Fibroblast of lung (primary cell): ENCODE data around the gene TEX35. TPM values are rescaled to one million over a fixed set of nuclear protein-coding genes. Genes with fewer than 3 reads are reported as not detected.

Experiments
- DNase-seq, 2 donors: peaks; one replicate each; pipeline versions ENCODE4 v3.0.0 to v3.0.0-alpha.2; 2010; ENCODE audit warnings: low read depth in 2 of 2
- H2AFZ ChIP-seq: 2 replicates; pipeline ENCODE4 v1.5.1; 2012; ENCODE audit warnings: low read length, control low read depth, inconsistent platforms
- H3K27ac ChIP-seq: 2 replicates; pipeline ENCODE4 v1.5.1; 2011; ENCODE audit warnings: low read length, control low read depth; ENCODE audit not compliant: insufficient read depth
- H3K27me3 ChIP-seq: 2 replicates; pipeline ENCODE4 v1.5.1; 2011; ENCODE audit warnings: mild to moderate bottlenecking, low read length; ENCODE audit not compliant: control insufficient read depth, insufficient read depth
- H3K36me3 ChIP-seq: 2 replicates; pipeline ENCODE4 v1.5.1; 2011; ENCODE audit warnings: low read length; ENCODE audit not compliant: control insufficient read depth, insufficient read depth
- H3K4me1 ChIP-seq: 2 replicates; pipeline ENCODE4 v1.5.1; 2011; ENCODE audit warnings: low read length; ENCODE audit not compliant: control insufficient read depth, insufficient read depth; ENCODE audit errors: extremely low read depth
- H3K4me2 ChIP-seq: 2 replicates; pipeline ENCODE4 v1.5.1; 2011; ENCODE audit warnings: low read length, control low read depth; ENCODE audit not compliant: insufficient read depth; ENCODE audit errors: extremely low read depth
- H3K4me3 ChIP-seq, 4 experiments: fragments of 200-600 bp in 1 of 4; sonication (generic) in 1 of 4; replicated peaks in 1 of 4; 2 replicates each; pipeline ENCODE4 v1.5.1; 2011 to 2016; ENCODE audit warnings: low read length in 4 of 4, low read depth in 3 of 4, mild to moderate bottlenecking in 3 of 4, control low read depth in 2 of 4, inconsistent platforms in 1 of 4, mixed read lengths in 1 of 4; ENCODE audit not compliant: insufficient read depth in 1 of 4; ENCODE audit errors: control extremely low read depth in 1 of 4
- H3K79me2 ChIP-seq: 2 replicates; pipeline ENCODE4 v1.5.1; 2012; ENCODE audit warnings: mild to moderate bottlenecking, low read length, inconsistent platforms; ENCODE audit not compliant: control insufficient read depth, insufficient read depth
- H3K9ac ChIP-seq: 2 replicates; pipeline ENCODE4 v1.5.1; 2011; ENCODE audit warnings: mild to moderate bottlenecking, low read length, control low read depth; ENCODE audit not compliant: insufficient read depth
- H3K9me3 ChIP-seq: 2 replicates; pipeline ENCODE4 v1.5.1; 2012; ENCODE audit warnings: low read depth, low read length; ENCODE audit not compliant: control insufficient read depth, insufficient read depth
- H4K20me1 ChIP-seq: 2 replicates; pipeline ENCODE4 v1.5.1; 2011; ENCODE audit warnings: low read length; ENCODE audit not compliant: control insufficient read depth, insufficient read depth; ENCODE audit errors: extremely low read depth
- EZH2 ChIP-seq: IDR thresholded peaks from 2 replicates; pipeline ENCODE4 v1.5.1; 2012; ENCODE audit warnings: low read length, control low read depth, mild to moderate bottlenecking; ENCODE audit errors: missing control alignments
- polyA plus RNA-seq, 2 donors: library from polyadenylated mRNA; depleted of rRNA in 1 of 2; stranded (reverse) in 1 of 2; unstranded in 1 of 2; fragments of >200 nt; gene quantifications; 2 replicates each; pipeline ENCODE4 v1.2.1, GENCODE V29; 2011 to 2012; ENCODE audit warnings: missing spikeins in 1 of 2
- total RNA-seq: library from RNA; depleted of rRNA; stranded (reverse); fragments of >200 nt; gene quantifications from 2 replicates; pipeline ENCODE4 v1.2.1, GENCODE V29; 2014
- TF ChIP-seq, protein P1 (sequence below), 2 donors: IDR thresholded peaks in 1 of 2; conservative IDR thresholded peaks in 1 of 2; 1 replicate in 1 of 2; 2 replicates in 1 of 2; pipeline ENCODE4 v1.5.1; 2011 to 2012; ENCODE audit warnings: low read length in 2 of 2, control low read depth in 1 of 2, inconsistent platforms in 1 of 2, low read depth in 1 of 2, mild to moderate bottlenecking in 1 of 2

The TEX35 gene
- total and polyA plus RNA-seq, 2 donors (not counting 1 experiment from before 2014, with no cell fraction given): 0.24 TPM; not detected in 1

DNA sequence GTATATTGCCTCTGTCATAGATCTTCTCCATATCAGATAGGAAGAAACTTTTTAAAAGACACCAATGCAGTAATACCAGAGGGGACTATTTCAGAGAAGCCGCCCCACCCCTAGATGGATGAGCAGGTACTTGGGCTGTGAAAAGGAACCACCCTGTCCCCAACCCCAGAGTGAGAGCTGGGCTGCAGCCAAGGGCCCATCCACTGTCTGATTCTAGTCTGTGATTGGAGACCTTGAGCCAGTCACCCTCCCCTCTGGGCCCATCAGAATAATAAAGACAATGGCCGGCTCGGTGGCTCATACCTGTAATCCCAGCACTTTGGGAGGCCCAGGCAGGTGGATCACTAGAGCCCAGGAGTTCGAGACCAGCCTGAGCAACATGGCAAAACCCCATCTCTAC, 21.2 kb upstream of the TEX35 start:
- Histone ChIP-seq H3K27me3 (no peaks in the 10 kb centered on the region), H4K20me1 (no peaks in the 10 kb centered on the region), H3K9ac (no peak overlapping the region), H3K4me2 (no peak overlapping the region), H3K4me3 (no peak overlapping the region), H3K9me3 (no peaks in the 10 kb centered on the region), H3K36me3 (no peaks in the 10 kb centered on the region), H3K4me1 (no peaks in the 10 kb centered on the region), H3K27ac (no peak overlapping the region), H2AFZ (no peak overlapping the region), H3K79me2 (no peaks in the 10 kb centered on the region)
- DNase-seq: no peak
- TF ChIP-seq, protein P1, sequence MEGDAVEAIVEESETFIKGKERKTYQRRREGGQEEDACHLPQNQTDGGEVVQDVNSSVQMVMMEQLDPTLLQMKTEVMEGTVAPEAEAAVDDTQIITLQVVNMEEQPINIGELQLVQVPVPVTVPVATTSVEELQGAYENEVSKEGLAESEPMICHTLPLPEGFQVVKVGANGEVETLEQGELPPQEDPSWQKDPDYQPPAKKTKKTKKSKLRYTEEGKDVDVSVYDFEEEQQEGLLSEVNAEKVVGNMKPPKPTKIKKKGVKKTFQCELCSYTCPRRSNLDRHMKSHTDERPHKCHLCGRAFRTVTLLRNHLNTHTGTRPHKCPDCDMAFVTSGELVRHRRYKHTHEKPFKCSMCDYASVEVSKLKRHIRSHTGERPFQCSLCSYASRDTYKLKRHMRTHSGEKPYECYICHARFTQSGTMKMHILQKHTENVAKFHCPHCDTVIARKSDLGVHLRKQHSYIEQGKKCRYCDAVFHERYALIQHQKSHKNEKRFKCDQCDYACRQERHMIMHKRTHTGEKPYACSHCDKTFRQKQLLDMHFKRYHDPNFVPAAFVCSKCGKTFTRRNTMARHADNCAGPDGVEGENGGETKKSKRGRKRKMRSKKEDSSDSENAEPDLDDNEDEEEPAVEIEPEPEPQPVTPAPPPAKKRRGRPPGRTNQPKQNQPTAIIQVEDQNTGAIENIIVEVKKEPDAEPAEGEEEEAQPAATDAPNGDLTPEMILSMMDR (conservative IDR thresholded peaks at IDR 0.05 in 1 of 2, IDR thresholded peaks at IDR 0.05 in 1 of 2; ENCODE audit: low read depth in 1 of 2, low read length in 2 of 2): no peak
- no peak for TF ChIP-seq EZH2

DNA sequence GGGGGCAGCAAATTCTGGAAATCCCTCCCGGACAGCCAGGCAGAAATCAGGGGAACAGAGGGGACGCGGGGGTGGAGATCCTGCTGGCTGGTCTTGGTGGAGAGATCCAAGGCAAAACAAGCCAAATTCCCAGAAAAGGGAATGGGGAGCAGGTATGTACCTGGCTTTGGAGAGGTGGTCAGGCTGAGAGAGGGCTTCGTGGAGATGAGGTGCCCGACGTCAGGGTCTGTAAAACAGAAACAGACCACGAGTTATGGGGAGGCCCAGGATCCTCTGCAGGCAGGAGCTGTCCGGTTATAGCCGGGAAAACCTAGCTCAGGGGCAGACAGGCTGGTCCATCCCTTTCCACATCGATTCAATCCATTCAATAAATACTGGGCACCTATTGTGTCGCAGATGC, 20.6 kb upstream of the TEX35 start:
- H3K36me3 ChIP-seq: no peaks in the 10 kb centered on the region
- H3K9ac ChIP-seq: no peak overlapping the region
- no peak overlapping the region for H2AFZ ChIP-seq
- H4K20me1 ChIP-seq: no peaks in the 10 kb centered on the region
- H3K27me3 ChIP-seq: no peaks in the 10 kb centered on the region
- H3K9me3 ChIP-seq: no peaks in the 10 kb centered on the region
- H3K79me2 ChIP-seq: no peaks in the 10 kb centered on the region
- no peak overlapping the region for H3K4me3 ChIP-seq
- no peak for TF ChIP-seq EZH2
- TF ChIP-seq, protein P1 (conservative IDR thresholded peaks at IDR 0.05 in 1 of 2, IDR thresholded peaks at IDR 0.05 in 1 of 2; ENCODE audit: low read depth in 1 of 2, low read length in 2 of 2): no peak
- H3K27ac ChIP-seq: no peak overlapping the region
- no peak overlapping the region for H3K4me2 ChIP-seq
- no peak for DNase-seq
- H3K4me1 ChIP-seq: no peaks in the 10 kb centered on the region

DNA sequence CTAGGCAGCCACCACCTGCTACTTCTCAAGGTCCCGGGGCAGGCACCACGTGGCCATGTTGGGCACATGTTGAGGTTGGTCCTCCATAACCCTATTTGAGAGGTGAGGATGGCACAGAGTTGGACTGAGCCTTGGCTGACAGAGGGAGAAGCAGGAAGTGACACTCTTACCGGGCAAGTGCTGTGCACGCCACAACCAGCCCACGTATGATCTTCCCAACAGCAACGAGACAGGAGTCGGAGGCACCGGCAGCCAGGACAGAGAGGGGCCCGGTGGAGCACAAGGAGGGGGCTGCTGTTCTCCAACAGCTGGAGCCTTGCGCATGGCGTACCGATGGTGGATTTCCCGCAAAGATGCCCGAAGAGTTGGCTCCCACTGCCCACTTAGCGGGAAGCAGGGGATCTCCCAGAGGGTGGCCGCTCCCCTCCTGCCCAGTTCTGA, 19.6 kb upstream of the TEX35 start:
- H3K9me3 ChIP-seq: no peaks in the 10 kb centered on the region
- no peak overlapping the region for H3K4me3 ChIP-seq
- TF ChIP-seq, protein P1 (conservative IDR thresholded peaks at IDR 0.05 in 1 of 2, IDR thresholded peaks at IDR 0.05 in 1 of 2; ENCODE audit: low read depth in 1 of 2, low read length in 2 of 2): no peak
- no peak for TF ChIP-seq EZH2

More for the DNA sequence above, 19.6 kb upstream of the TEX35 start:
- Histone ChIP-seq H3K4me1 (no peaks in the 10 kb centered on the region), H4K20me1 (no peaks in the 10 kb centered on the region), H3K4me2 (no peak overlapping the region), H3K27me3 (no peaks in the 10 kb centered on the region), H3K36me3 (no peaks in the 10 kb centered on the region), H3K9ac (no peak overlapping the region), H3K79me2 (no peaks in the 10 kb centered on the region), H3K27ac (no peak overlapping the region), H2AFZ (no peak overlapping the region)
- no peak for DNase-seq
